Effector memory CD4-positive, alpha-beta T cell (primary cell): ENCODE measurements around the gene HMCN2.
"Not testable (repeated sequence)": the region's sequence is repeated elsewhere in the genome, so short reads cannot be mapped to it uniquely, and the experiment has no call there.

ENCODE experiments used
- DNase-seq, 3 donors: peaks; one replicate each; pipeline ENCODE4 v3.0.0-alpha.2; 2020
- H3K27ac ChIP-seq: 2 replicates; pipeline ENCODE4 v1.7.0; 2013; ENCODE audit warnings: mild to moderate bottlenecking, low read length, moderate library complexity; ENCODE audit not compliant: insufficient read depth, poor library complexity, severe bottlenecking
- H3K27me3 ChIP-seq: replicated peaks from 2 replicates; pipeline ENCODE4 v1.7.0; 2013; ENCODE audit warnings: mild to moderate bottlenecking, low read length; ENCODE audit not compliant: insufficient read depth, control insufficient read depth, poor library complexity, severe bottlenecking
- H3K36me3 ChIP-seq: 2 replicates; pipeline ENCODE4 v1.7.0; 2013; ENCODE audit warnings: mild to moderate bottlenecking, low read length, moderate library complexity; ENCODE audit not compliant: control insufficient read depth, insufficient read depth
- H3K4me1 ChIP-seq: 2 replicates; pipeline ENCODE4 v1.7.0; 2013; ENCODE audit warnings: low read length, mild to moderate bottlenecking; ENCODE audit not compliant: control insufficient read depth, insufficient read depth, poor library complexity, severe bottlenecking
- H3K4me3 ChIP-seq: 2 replicates; pipeline ENCODE4 v1.7.0; 2013; ENCODE audit warnings: low read length, low read depth, mild to moderate bottlenecking; ENCODE audit not compliant: insufficient read depth, poor library complexity, severe bottlenecking
- H3K9me3 ChIP-seq: 2 replicates; pipeline ENCODE4 v1.7.0; 2013; ENCODE audit warnings: mild to moderate bottlenecking, low read length, moderate library complexity; ENCODE audit not compliant: control insufficient read depth

The HMCN2 gene

DNA sequence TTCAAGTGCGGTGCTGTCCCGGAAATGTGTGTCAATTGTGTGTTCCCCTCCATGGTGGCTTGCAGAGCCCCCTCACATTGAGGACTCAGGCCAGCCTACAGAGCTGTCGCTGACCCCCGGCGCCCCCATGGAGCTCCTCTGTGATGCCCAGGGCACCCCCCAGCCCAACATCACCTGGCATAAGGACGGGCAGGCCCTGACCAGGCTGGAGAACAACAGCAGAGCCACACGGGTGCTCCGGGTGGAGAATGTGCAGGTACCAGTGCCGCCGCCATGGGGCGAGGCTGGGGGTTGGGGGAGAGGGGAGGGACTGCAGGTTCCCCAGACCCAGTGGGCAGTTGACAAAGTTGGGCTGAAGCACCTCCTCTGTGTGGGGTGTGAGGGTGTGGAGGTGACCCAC is 128.8 kb downstream of the HMCN2 start:
- H3K27ac ChIP-seq, result no peak overlapping the region
- no peaks in the 10 kb centered on the region for H3K9me3 ChIP-seq
- no peaks in the 10 kb centered on the region for H3K4me1 ChIP-seq
- no peak overlapping the region for H3K4me3 ChIP-seq
- DNase-seq, result no peak
- H3K36me3 ChIP-seq, result no peaks in the 10 kb centered on the region
- no peaks in the 10 kb centered on the region for H3K27me3 ChIP-seq

GRCh38 chr9:130394814-130395470 is 129.4 kb downstream of the HMCN2 start:
- Histone ChIP-seq H3K36me3 (no peaks in the 10 kb centered on the region), H3K27me3 (no peaks in the 10 kb centered on the region), H3K9me3 (no peaks in the 10 kb centered on the region), H3K27ac (no peak overlapping the region), H3K4me1 (no peaks in the 10 kb centered on the region), H3K4me3 (no peak overlapping the region)
- DNase-seq, result no peak

- Histone ChIP-seq H3K27ac (no peak overlapping the region), H3K9me3 (no peaks in the 10 kb centered on the region), H3K4me1 (no peaks in the 10 kb centered on the region), H3K36me3 (no peaks in the 10 kb centered on the region), H3K27me3 (no peaks in the 10 kb centered on the region), H3K4me3 (no peak overlapping the region)
- DNase-seq, result no peak
These were observed 130.4 kb downstream of the HMCN2 start for GRCh38 chr9:130395810-130396435.

DNA sequence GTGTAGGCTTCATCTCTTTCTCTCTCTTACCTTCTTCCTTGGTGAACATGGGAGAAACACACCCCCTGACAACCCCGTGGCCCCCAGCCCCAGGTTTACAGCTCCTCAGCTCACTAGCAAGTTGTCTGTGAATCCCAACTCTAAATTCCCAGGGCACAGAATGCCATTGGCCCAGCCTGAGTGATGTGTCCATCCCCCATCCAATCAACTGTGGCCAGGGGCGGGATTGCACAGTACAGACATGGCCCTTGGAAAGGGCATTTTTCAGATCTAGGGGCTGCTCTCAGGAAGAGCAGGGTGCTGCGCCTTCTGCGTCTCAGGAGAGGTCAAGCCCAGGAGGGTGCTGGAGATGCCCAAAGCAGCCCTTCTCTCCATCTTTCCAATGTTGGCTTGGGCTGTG is 131.0 kb downstream of the HMCN2 start:
- no peaks in the 10 kb centered on the region for H3K27me3 ChIP-seq
- DNase-seq, result no peak

GRCh38 chr9:130398487-130399240 is 133.1 kb downstream of the HMCN2 start:
- Histone ChIP-seq H3K27ac (no peak overlapping the region), H3K27me3 (no peaks in the 10 kb centered on the region), H3K4me1 (no peaks in the 10 kb centered on the region), H3K9me3 (no peaks in the 10 kb centered on the region), H3K4me3 (no peak overlapping the region), H3K36me3 (no peaks in the 10 kb centered on the region)
- DNase-seq, result no peak

More for the DNA sequence above, 131.0 kb downstream of the HMCN2 start:
- Histone ChIP-seq H3K9me3 (no peaks in the 10 kb centered on the region), H3K27ac (no peak overlapping the region), H3K4me1 (no peaks in the 10 kb centered on the region), H3K36me3 (no peaks in the 10 kb centered on the region), H3K4me3 (no peak overlapping the region)

DNA sequence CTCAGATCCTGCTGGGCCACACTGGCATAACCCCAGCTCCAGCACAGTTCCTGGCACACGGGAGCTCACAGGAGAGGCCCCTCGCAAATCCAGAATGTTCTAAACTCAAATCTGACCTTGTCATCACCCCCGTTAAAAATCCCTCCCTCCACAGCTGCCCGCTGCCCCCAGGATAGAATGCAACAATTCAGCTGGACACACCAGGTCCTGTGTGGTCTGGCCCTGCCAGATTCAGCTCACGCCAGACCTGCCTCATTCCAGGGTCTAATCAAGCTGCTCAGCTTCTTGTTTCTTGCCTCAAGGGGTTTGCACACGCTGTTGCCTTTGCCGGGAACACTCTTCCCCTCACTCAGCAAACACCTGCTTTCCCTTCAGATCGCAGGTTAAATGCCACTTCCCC is 134.2 kb downstream of the HMCN2 start:
- H3K27me3 ChIP-seq, result no peaks in the 10 kb centered on the region
- no peak overlapping the region for H3K27ac ChIP-seq
- no peaks in the 10 kb centered on the region for H3K36me3 ChIP-seq
- H3K4me3 ChIP-seq, result no peak overlapping the region
- H3K9me3 ChIP-seq, result no peaks in the 10 kb centered on the region
- no peak for DNase-seq
- no peaks in the 10 kb centered on the region for H3K4me1 ChIP-seq

DNA sequence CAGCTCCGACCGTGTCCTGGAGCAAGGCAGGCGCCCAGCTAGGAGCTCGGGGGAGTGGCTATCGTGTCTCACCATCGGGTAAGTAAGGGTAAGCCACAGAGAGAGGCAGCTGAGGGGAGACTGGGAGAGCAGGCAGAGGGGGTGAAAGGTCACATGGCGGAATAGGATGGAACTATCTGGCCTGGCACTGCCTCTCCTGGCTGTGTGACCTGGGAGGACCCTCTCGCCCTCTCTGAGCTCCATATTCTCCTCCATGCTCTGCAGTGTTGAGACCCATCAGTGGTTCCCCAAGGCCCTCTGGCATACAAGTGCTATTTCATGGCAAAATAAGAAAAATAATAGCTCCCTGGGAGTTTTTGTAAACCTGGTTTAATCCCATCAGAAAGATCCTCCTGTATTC is 135.3 kb downstream of the HMCN2 start:
- Histone ChIP-seq H3K4me1 (no peaks in the 10 kb centered on the region), H3K27me3 (no peaks in the 10 kb centered on the region), H3K4me3 (no peak overlapping the region), H3K27ac (no peak overlapping the region), H3K9me3 (no peaks in the 10 kb centered on the region), H3K36me3 (no peaks in the 10 kb centered on the region)
- no peak for DNase-seq

- not testable (repeated sequence) for H3K36me3 ChIP-seq, H3K4me3 ChIP-seq, H3K4me1 ChIP-seq, H3K27me3 ChIP-seq, DNase-seq, H3K27ac ChIP-seq, H3K9me3 ChIP-seq
These were observed 136.2 kb downstream of the HMCN2 start for GRCh38 chr9:130401742-130402141.

DNA sequence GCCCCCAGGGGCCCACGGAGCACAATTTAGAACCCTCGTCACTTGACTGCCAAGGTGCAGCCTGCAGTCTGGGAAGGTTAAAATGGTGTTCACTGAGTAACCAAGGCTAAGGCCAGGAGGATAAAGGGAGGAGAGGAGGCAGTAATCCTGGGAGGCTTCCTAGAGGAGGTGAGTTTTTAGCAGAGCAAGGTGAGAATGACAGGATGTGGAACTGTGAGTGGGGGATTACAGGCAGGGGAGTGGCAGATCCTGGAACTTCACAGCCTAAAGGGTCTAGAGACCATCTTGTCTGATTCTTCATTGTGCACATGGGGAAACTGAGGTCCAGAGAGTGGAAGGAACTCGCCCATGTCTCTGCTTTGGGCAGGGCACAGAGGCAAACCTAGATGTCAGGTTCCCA is 136.7 kb downstream of the HMCN2 start:
- no peaks in the 10 kb centered on the region for H3K36me3 ChIP-seq
- H3K27me3 ChIP-seq, result no peaks in the 10 kb centered on the region
- H3K4me1 ChIP-seq, result no peaks in the 10 kb centered on the region
- H3K4me3 ChIP-seq, result no peak overlapping the region
- H3K9me3 ChIP-seq, result no peaks in the 10 kb centered on the region
- no peak overlapping the region for H3K27ac ChIP-seq
- no peak for DNase-seq
